ENCODE results near the gene PDE8B.

- no peak for TF ChIP-seq CTCF (IDR thresholded peaks at IDR 0.05; ENCODE audit: low read length)
- TF ChIP-seq EZH2 (IDR thresholded peaks at IDR 0.05; ENCODE audit: borderline replicate concordance, low read length): no peak
These were observed 118.6 kb downstream of the PDE8B start for GRCh38 chr5:77328930-77329647.
